GM19463 (cell line): ENCODE results near the gene FLAD1.

Experiments used
- ATAC-seq: cut with Tn5 transposase; IDR thresholded peaks from one replicate; pipeline ENCODE4 v1.9.1; 2021; ENCODE audit warnings: mild to moderate bottlenecking, moderate library complexity; ENCODE audit not compliant: unreplicated experiment

The FLAD1 gene

GRCh38 chr1:155034318-155035208 is 51.4 kb downstream of the FLAD1 start:
- no peak for ATAC-seq

- ATAC-seq, result no peak
Measured at GRCh38 chr1:155035936-155036335, 52.8 kb downstream of the FLAD1 start.

- no peak for ATAC-seq
Measured at GRCh38 chr1:155037043-155037442, 53.9 kb downstream of the FLAD1 start.

DNA sequence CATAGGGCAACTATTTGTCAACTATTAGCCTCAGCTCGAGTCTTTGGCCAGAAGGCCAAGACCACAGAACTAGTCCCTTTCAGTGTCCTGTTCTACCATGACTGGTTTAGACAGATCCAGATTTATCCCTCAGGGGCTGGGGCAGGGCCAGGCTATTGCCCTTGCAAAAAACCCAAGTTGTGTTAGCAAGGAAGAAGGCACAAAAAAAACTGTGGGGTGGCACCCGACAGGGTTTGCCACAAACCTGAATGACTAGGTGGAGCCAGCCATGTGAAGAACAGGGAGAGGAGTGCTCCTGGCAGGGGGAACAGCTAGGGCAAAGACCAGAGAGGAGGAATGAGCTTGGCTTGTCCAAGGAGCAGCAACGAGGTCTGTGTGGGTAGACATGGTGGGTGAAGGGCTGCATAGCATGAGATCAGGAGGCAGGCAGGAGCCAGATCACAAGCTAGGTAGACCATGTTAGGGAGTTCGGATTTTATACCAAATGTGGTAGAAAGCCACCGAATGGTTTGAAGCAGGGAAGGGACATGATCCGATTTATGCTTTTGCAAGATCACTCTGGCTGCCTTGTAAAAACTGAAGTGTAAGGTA is 54.8 kb downstream of the FLAD1 start:
- no peak for ATAC-seq

DNA sequence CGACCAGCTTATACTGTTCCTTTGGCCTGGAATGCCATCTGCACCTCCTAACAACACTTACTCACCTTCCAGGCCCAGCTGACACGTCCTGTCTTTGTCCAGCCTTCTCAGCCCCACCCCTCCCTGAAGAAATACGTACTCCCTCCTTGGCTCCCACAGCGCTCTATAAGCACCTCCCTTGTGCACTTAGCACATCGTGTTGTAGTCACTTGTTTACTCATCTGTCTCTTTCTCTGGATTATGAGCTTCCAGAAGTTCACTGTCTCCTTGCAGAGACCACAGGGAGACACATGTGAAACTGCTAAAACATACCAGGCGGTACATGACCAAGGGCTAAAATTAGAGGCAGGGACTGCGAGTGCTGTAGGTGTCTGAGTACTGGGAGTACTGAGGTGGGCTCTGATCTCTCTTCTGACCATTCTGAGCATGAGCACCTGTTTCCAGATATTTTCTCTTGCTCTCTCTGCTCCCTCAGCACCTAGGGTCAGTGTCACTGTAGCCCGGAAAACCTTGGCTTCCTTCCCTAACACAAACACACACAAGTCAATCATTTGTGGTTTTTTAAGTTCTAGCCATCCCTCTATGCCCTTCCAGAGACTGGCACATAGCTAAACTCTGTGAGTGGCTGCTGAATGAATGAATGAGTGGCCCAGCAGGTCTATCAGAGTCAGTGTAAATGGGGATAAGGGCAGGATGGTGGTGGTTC is 55.6 kb downstream of the FLAD1 start:
- no peak for ATAC-seq

- no peak for ATAC-seq
Measured at GRCh38 chr1:155039308-155039669, 56.1 kb downstream of the FLAD1 start.

GRCh38 chr1:155040358-155041093 is 57.4 kb downstream of the FLAD1 start:
- ATAC-seq, result no peak
